ENCODE data around the gene CBX6.

CBX6 gene

GRCh38 chr22:38819387-38819940 lies 52.6 kb downstream of the CBX6 start:
- no peak for DNase-seq (ENCODE audit: low read depth)

GRCh38 chr22:38817196-38817595 lies 54.8 kb downstream of the CBX6 start:
- DNase-seq (ENCODE audit: low read depth): no peak

GRCh38 chr22:38815842-38816241 lies 56.2 kb downstream of the CBX6 start:
- DNase-seq (ENCODE audit: low read depth): no peak
